Spleen (tissue), 7 donors: ENCODE data around the gene SASH3.

Source experiments
- CTCF ChIP-seq, 11 experiments: fragments of 200-600 bp in 7 of 11; fragments of 450-650 bp in 4 of 11; sonication (generic) in 4 of 11; IDR thresholded peaks in 8 of 11; conservative IDR thresholded peaks in 3 of 11; 1 replicate in 7 of 11; 2 replicates in 4 of 11; pipeline versions ENCODE4 v1.4.0 to v1.8.0; 2016 to 2021; ENCODE audit warnings: antibody characterized with exemption in 11 of 11, inconsistent platforms in 4 of 11, mild to moderate bottlenecking in 1 of 11
- POLR2AphosphoS5 ChIP-seq, 3 donors: sonication (generic); formaldehyde crosslinking; IDR thresholded peaks; one replicate each; pipeline ENCODE4 v1.5.1; 2017; ENCODE audit warnings: antibody characterized with exemption in 3 of 3
- donor health status: DM: no; HTN: no; CAD: no; lungs with moderate emphysema.
- donor health status: DM: no; HTN: no; CAD: no.
- donor health status: DM: no; HTN: no; CAD: no.

GRCh38 chrX:129760981-129761380, 18.8 kb upstream of the SASH3 start:
- TF ChIP-seq POLR2AphosphoS5 (IDR thresholded peaks at IDR 0.05) (no peak), CTCF (IDR thresholded peaks at IDR 0.05 in 8 of 11, conservative IDR thresholded peaks at IDR 0.05 in 3 of 11) (no peak)
